Endothelial cell of umbilical vein (primary cell): ENCODE measurements around the gene SPOUT1. TPM values are rescaled to one million over a fixed set of nuclear protein-coding genes. Genes with fewer than 3 reads are reported as not detected.

Source experiments
- BruUV-seq: library from RNA; stranded (reverse); fragments of 400-500 nt; replicated peaks from 2 replicates; lab custom pipeline; 2021; lab: Mats Ljungman, UMichigan
- CTCF ChIA-PET: fragments of 300-600, 350-600 bp; sonication (Branson Sonifier 250); formaldehyde crosslinking; loops from one replicate; lab custom pipeline; 2021; ENCODE audit warnings: antibody characterized with exemption, inconsistent platforms; lab: Charles Lee
- POLR2A ChIA-PET: fragments of 300-600, 350-600 bp; sonication (Branson Sonifier 250); formaldehyde crosslinking; loops from one replicate; lab custom pipeline; 2021; ENCODE audit warnings: antibody characterized with exemption, inconsistent platforms; lab: Charles Lee
- DNase-seq: peaks from one replicate; pipeline ENCODE4 v3.0.0-alpha.2; 2011; ENCODE audit warnings: low read depth, low spot score
- FAIRE-seq: peaks from 2 replicates; lab custom pipeline; 2011; peaks lifted over from hg19 to GRCh38; lab: Jason Lieb, UNC
- H2AFZ ChIP-seq: 2 replicates; pipeline ENCODE4 v1.6.0; 2012; ENCODE audit warnings: low read depth, low read length, control low read depth, inconsistent platforms
- H3K27ac ChIP-seq: 2 replicates; pipeline ENCODE4 v1.5.1; 2011; ENCODE audit warnings: low read depth, mild to moderate bottlenecking, control low read depth, low read length, moderate library complexity; ENCODE audit not compliant: insufficient read depth
- H3K27me3 ChIP-seq, 2 experiments: 2 replicates each; pipeline versions ENCODE4 v1.6.0 to v1.6.1; 2011; ENCODE audit warnings: low read length in 2 of 2, mixed read lengths in 1 of 2; ENCODE audit not compliant: control insufficient read depth in 2 of 2, insufficient read depth in 2 of 2
- H3K36me3 ChIP-seq, 2 experiments: 2 replicates in 1 of 2; 3 replicates in 1 of 2; pipeline ENCODE4 v1.5.1; 2011; ENCODE audit warnings: low read length in 2 of 2, mild to moderate bottlenecking in 1 of 2, moderate library complexity in 1 of 2; ENCODE audit not compliant: control insufficient read depth in 2 of 2, insufficient read depth in 2 of 2; ENCODE audit errors: extremely low read depth in 1 of 2
- H3K4me1 ChIP-seq: 3 replicates; pipeline ENCODE4 v1.5.1; 2011; ENCODE audit warnings: mild to moderate bottlenecking, low read length; ENCODE audit not compliant: control insufficient read depth, insufficient read depth; ENCODE audit errors: extremely low read depth
- H3K4me2 ChIP-seq: 2 replicates; pipeline ENCODE4 v1.6.1; 2011; ENCODE audit warnings: low read length, control low read depth, mixed read lengths; ENCODE audit not compliant: insufficient read depth
- H3K4me3 ChIP-seq, 3 experiments: fragments of 200-600 bp in 1 of 3; sonication (generic), shearing (Covaris generic) in 1 of 3; replicated peaks in 1 of 3; 2 replicates each; pipeline ENCODE4 v1.5.1; 2011 to 2016; ENCODE audit warnings: control low read depth in 3 of 3, low read length in 3 of 3, mild to moderate bottlenecking in 2 of 3, inconsistent platforms in 1 of 3, low read depth in 1 of 3, moderate library complexity in 1 of 3; ENCODE audit not compliant: insufficient read depth in 1 of 3
- H3K79me2 ChIP-seq: 2 replicates; pipeline ENCODE4 v1.6.0; 2012; ENCODE audit warnings: low read length, inconsistent platforms; ENCODE audit not compliant: control insufficient read depth, insufficient read depth
- H3K9ac ChIP-seq: replicated peaks from 2 replicates; pipeline ENCODE3; 2011; ENCODE audit warnings: low read length, control low read depth; ENCODE audit not compliant: insufficient read depth; ENCODE audit errors: extremely low read depth
- H3K9me1 ChIP-seq: replicated peaks from 3 replicates; pipeline ENCODE4 v1.6.0; 2011; ENCODE audit warnings: mild to moderate bottlenecking, low read length; ENCODE audit not compliant: control insufficient read depth, insufficient read depth; ENCODE audit errors: extremely low read depth
- H3K9me3 ChIP-seq: replicated peaks from 2 replicates; pipeline ENCODE4 v1.5.1; 2012; ENCODE audit warnings: low read length, inconsistent platforms; ENCODE audit not compliant: control insufficient read depth, insufficient read depth
- H4K20me1 ChIP-seq: replicated peaks from 2 replicates; pipeline ENCODE3; 2011; ENCODE audit warnings: mild to moderate bottlenecking, low read length; ENCODE audit not compliant: control insufficient read depth, insufficient read depth; ENCODE audit errors: extremely low read depth
- CTCF ChIP-seq, 2 donors: IDR thresholded peaks; 1 replicate in 1 of 2; 2 replicates in 1 of 2; pipeline ENCODE4 v1.5.1; 2011; ENCODE audit warnings: low read length in 2 of 2, mild to moderate bottlenecking in 2 of 2, moderate library complexity in 2 of 2, control low read depth in 1 of 2, inconsistent platforms in 1 of 2, low read depth in 1 of 2; ENCODE audit not compliant: insufficient read depth in 1 of 2; ENCODE audit errors: extremely low read depth in 1 of 2
- EZH2 ChIP-seq: IDR thresholded peaks from 2 replicates; pipeline ENCODE4 v1.6.1; 2012; ENCODE audit warnings: borderline replicate concordance, low read depth, mild to moderate bottlenecking, moderate library complexity, low read length, inconsistent platforms; ENCODE audit not compliant: severe bottlenecking
- FOS ChIP-seq: IDR thresholded peaks from 2 replicates; pipeline ENCODE4 v1.6.1; 2011; ENCODE audit warnings: mild to moderate bottlenecking, low read length, moderate library complexity, borderline replicate concordance; ENCODE audit not compliant: insufficient read depth
- GATA2 ChIP-seq: IDR thresholded peaks from 2 replicates; pipeline ENCODE4 v1.7.0; 2011; ENCODE audit warnings: low read depth, mild to moderate bottlenecking, moderate library complexity, mixed read lengths, low read length; ENCODE audit not compliant: insufficient read length, insufficient read depth
- JUN ChIP-seq: IDR thresholded peaks from 2 replicates; pipeline ENCODE4 v1.6.1; 2011; ENCODE audit warnings: borderline replicate concordance, low read depth; ENCODE audit not compliant: insufficient read length, insufficient read depth
- MAX ChIP-seq: IDR thresholded peaks from 2 replicates; pipeline ENCODE4 v1.6.1; 2011; ENCODE audit not compliant: insufficient read depth, insufficient read length
- MYC ChIP-seq: IDR thresholded peaks from one replicate; pipeline ENCODE4 v1.6.1; 2011; ENCODE audit warnings: mild to moderate bottlenecking, low read depth, low read length
- POLR2A ChIP-seq: IDR thresholded peaks from 2 replicates; pipeline ENCODE4 v1.6.1; 2012; ENCODE audit warnings: low read depth, mild to moderate bottlenecking, control low read depth, low read length
- POLR2AphosphoS5 ChIP-seq: IDR thresholded peaks from 2 replicates; pipeline ENCODE4 v1.6.1; 2012; ENCODE audit warnings: low read depth, mild to moderate bottlenecking, control low read depth, low read length, moderate library complexity; ENCODE audit not compliant: insufficient read depth
- dilution Hi-C: fragments of 300-500 bp; cut with MboI; formaldehyde crosslinking; loops from one replicate; pipeline ENCODE4 v1.15.0; 2019; ENCODE audit warnings: low sequenced_read_pairs; ENCODE audit not compliant: extremely low pct_ligation_motif_present
- intact Hi-C: fragments of 100-400 bp; cut with micrococcal nuclease; formaldehyde crosslinking; loops from one replicate; pipeline ENCODE4 v1.10.0; 2022
- polyA plus RNA-seq, 4 experiments: library from polyadenylated mRNA; depleted of rRNA in 3 of 4; stranded (reverse) in 3 of 4; unstranded in 1 of 4; fragments of >200 nt; gene quantifications; 2 replicates each; pipeline versions ENCODE4 v1.2.1 to v1.2.3, GENCODE V29; 2011 to 2012; ENCODE audit warnings: missing spikeins in 1 of 4
- total RNA-seq: library from RNA; stranded (reverse); gene quantifications from 2 replicates; pipeline ENCODE4 v1.2.3, GENCODE V29; 2021

The SPOUT1 gene
- total and polyA plus RNA-seq, 2 donors (not counting 3 experiments of a cell fraction or from before 2014, with no cell fraction given): 50.4 to 51.6 TPM

- DNase-seq (no peak), FAIRE-seq (no peak)
- H3K9me3 ChIP-seq: no peaks in the 10 kb centered on the region
- H3K4me3 ChIP-seq: no peak overlapping the region
- ChIA-PET CTCF (no interaction called here), POLR2A (no interaction called here)
- peaks cover 10% of the 10 kb centered on the region for H3K79me2 ChIP-seq
- H3K27me3 ChIP-seq: no peaks in the 10 kb centered on the region
- H3K4me2 ChIP-seq: no peak overlapping the region
- no peak overlapping the region for H3K9ac ChIP-seq
- intact Hi-C loops (no loop called here), dilution Hi-C loops (no loop called here)
- no peak overlapping the region for H3K27ac ChIP-seq
- H3K36me3 ChIP-seq: peaks cover 5 to 53% of the 10 kb centered on the region in 2 experiments
- peaks cover 5% of the 10 kb centered on the region for H3K4me1 ChIP-seq
- H4K20me1 ChIP-seq: no peaks in the 10 kb centered on the region
- H3K9me1 ChIP-seq: no peaks in the 10 kb centered on the region
- no TSS peak for BruUV-seq
- H2AFZ ChIP-seq: no peak overlapping the region
- TF ChIP-seq MYC (no peak), CTCF (IDR thresholded peaks at IDR 0.05; ENCODE audit: extremely low read depth in 1 of 2, insufficient read depth in 1 of 2, low read depth in 1 of 2, low read length in 2 of 2) (no peak), POLR2A (no peak), GATA2 (no peak), EZH2 (no peak), FOS (no peak)
Measured at GRCh38 chr9:128824911-128825310, 4.7 kb downstream of the SPOUT1 start.

GRCh38 chr9:128823903-128824406, 5.6 kb downstream of the SPOUT1 start:
- FAIRE-seq (no peak), DNase-seq (no peak)
- Histone ChIP-seq H3K27me3 (no peaks in the 10 kb centered on the region), H3K4me1 (peaks cover 11% of the 10 kb centered on the region), H3K27ac (no peak overlapping the region), H3K9me1 (no peaks in the 10 kb centered on the region), H3K9ac (no peak overlapping the region), H4K20me1 (no peaks in the 10 kb centered on the region), H2AFZ (no peak overlapping the region), H3K9me3 (no peaks in the 10 kb centered on the region), H3K4me3 (no peak overlapping the region), H3K79me2 (peaks cover 7% of the 10 kb centered on the region), H3K36me3 (peaks cover 5 to 53% of the 10 kb centered on the region in 2 experiments), H3K4me2 (no peak overlapping the region)
- ChIA-PET CTCF (no interaction called here), POLR2A (no interaction called here)
- intact Hi-C loops: no loop called here
- TF ChIP-seq EZH2: no peak
- TF ChIP-seq MYC: no peak
- no peak for TF ChIP-seq JUN
- TF ChIP-seq FOS: no peak
- no peak for TF ChIP-seq MAX
- TF ChIP-seq GATA2: no peak
- no peak for TF ChIP-seq CTCF (IDR thresholded peaks at IDR 0.05; ENCODE audit: extremely low read depth in 1 of 2, insufficient read depth in 1 of 2, low read depth in 1 of 2, low read length in 2 of 2)
- TF ChIP-seq POLR2A: no peak
- TF ChIP-seq POLR2AphosphoS5: no peak
- BruUV-seq: no TSS peak
- dilution Hi-C loops: no loop called here
